Measurements from ENCODE around the gene TSSK3. TPM values are rescaled to one million over a fixed set of nuclear protein-coding genes. Genes with fewer than 3 reads are reported as not detected.

The TSSK3 gene
- total and polyA plus RNA-seq, 2 of the 8 experiments (the other 6 are each of a cell fraction or from before 2014, with no cell fraction given), result 1.2 TPM

DNA sequence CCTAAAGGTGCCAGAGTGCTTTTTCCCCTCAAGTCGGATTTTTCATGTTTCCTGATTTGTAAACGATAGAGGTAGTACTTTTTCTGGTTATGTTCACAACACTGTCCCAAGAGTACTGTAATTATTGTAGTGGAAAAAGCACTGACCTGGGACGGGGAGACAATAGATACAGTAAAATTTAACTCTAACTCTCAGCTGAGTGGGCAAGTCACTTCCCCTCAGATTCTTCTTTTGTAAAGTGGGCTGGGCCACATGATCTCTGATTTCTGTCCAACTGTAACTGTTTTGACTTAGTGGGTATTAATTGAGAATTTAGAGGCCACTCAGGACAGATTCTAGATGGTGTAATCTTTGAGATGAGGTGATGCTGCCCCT lies 45.4 kb upstream of the TSSK3 start (continued):
- TF ChIP-seq CHD7 (IDR thresholded peaks at IDR 0.05; ENCODE audit: insufficient replicate concordance, low read length), result no peak
- TF ChIP-seq POU5F1 (IDR thresholded peaks at IDR 0.05; ENCODE audit: low read depth, low read length), result no peak
- TF ChIP-seq SIN3A (conservative IDR thresholded peaks at IDR 0.05 in 1 of 2, IDR thresholded peaks at IDR 0.05 in 1 of 2; ENCODE audit: low read depth in 1 of 2, low read length in 2 of 2), result no peak
- no peak for TF ChIP-seq KDM1A (IDR thresholded peaks at IDR 0.05; ENCODE audit: borderline replicate concordance, low read length)
- no peak for TF ChIP-seq POLR2A (IDR thresholded peaks at IDR 0.05; ENCODE audit: control extremely low read depth in 1 of 2, low read depth in 2 of 2, low read length in 2 of 2)
- no peak for TF ChIP-seq EP300 (IDR thresholded peaks at IDR 0.05; ENCODE audit: borderline replicate concordance in 1 of 2, low read depth in 2 of 2, low read length in 2 of 2)
- TF ChIP-seq NANOG (IDR thresholded peaks at IDR 0.05; ENCODE audit: insufficient read depth, low read depth, low read length, poor library complexity, severe bottlenecking), result no peak
- no peak for TF ChIP-seq SRF (IDR thresholded peaks at IDR 0.05; ENCODE audit: low read depth, low read length)

Measured in H1 (cell line).